Endothelial cell (in vitro differentiated cells): ENCODE measurements around the gene DPCD. TPM values are rescaled to one million over a fixed set of nuclear protein-coding genes. Genes with fewer than 3 reads are reported as not detected.

Experiments used
- DNase-seq: peaks from one replicate; pipeline ENCODE4 v3.0.0; 2021; ENCODE audit warnings: low spot score
- H3K27ac Mint-ChIP-seq: one replicate; pipeline ENCODE4 v1.8.0; 2021; ENCODE audit warnings: mixed read lengths, inconsistent platforms; ENCODE audit not compliant: unreplicated experiment
- H3K27me3 Mint-ChIP-seq: one replicate; pipeline ENCODE4 v1.8.0; 2021; ENCODE audit warnings: mild to moderate bottlenecking, moderate library complexity, mixed read lengths, inconsistent platforms; ENCODE audit not compliant: unreplicated experiment
- H3K36me3 Mint-ChIP-seq: one replicate; pipeline ENCODE4 v1.8.0; 2021; ENCODE audit warnings: mild to moderate bottlenecking, low read depth, mixed read lengths, inconsistent platforms; ENCODE audit not compliant: unreplicated experiment
- H3K4me1 Mint-ChIP-seq: one replicate; pipeline ENCODE4 v1.8.0; 2021; ENCODE audit warnings: mild to moderate bottlenecking, mixed read lengths, inconsistent platforms; ENCODE audit not compliant: unreplicated experiment
- H3K4me3 Mint-ChIP-seq: one replicate; pipeline ENCODE4 v1.8.0; 2021; ENCODE audit warnings: mild to moderate bottlenecking, mixed read lengths, inconsistent platforms; ENCODE audit not compliant: unreplicated experiment
- H3K9me3 Mint-ChIP-seq: one replicate; pipeline ENCODE4 v1.8.0; 2021; ENCODE audit warnings: mixed read lengths, inconsistent platforms; ENCODE audit not compliant: unreplicated experiment
- CTCF ChIP-seq: fragments of 200-600 bp; sonication (generic); IDR thresholded peaks from one replicate; pipeline ENCODE4 v1.5.0; 2021; ENCODE audit warnings: antibody characterized with exemption; ENCODE audit not compliant: unreplicated experiment
- total RNA-seq: library from RNA; stranded (reverse); fragmentation: NEBNext Ultra II Directional; extraction: Animal tissue kit (Norgen Biotek cat#: 25700); gene quantifications from one replicate; pipeline ENCODE4 v1.2.1, GENCODE V29; 2021; ENCODE audit not compliant: unreplicated experiment

DPCD gene
- total RNA-seq, 1 donor from 2014 or later = 16.7 TPM

DNA sequence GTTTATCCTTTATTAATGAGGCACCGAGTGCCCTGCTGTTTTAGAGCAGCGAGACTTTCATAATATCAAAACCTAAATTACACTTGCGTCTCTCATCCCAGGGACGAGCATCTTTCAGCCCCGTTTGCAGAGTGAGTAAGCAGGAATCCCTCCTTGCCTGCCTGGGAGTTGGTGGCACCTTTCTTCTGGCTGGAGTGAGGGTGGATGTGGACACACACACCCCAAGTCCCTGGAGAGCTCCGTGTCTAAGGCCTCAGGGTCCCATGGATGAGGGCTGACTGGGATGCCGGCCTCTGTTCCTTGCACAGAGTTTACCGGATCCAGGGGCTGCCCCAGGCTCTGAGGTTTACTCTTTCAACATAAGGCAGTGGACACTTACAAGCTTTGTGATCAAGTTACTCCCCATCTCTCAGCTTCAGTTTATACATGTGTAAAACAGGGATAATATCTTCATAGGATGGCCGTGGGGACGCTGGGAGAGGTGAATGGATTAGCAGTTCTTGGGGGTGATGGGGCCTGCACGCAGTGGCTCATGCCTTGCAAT is 24.6 kb upstream of the DPCD start:
- no peaks in the 10 kb centered on the region for H3K9me3 Mint-ChIP-seq
- no peak for TF ChIP-seq CTCF
- H3K27ac Mint-ChIP-seq = no peak overlapping the region
- H3K4me1 Mint-ChIP-seq = peaks cover 2% of the 10 kb centered on the region
- no peak overlapping the region for H3K4me3 Mint-ChIP-seq
- H3K36me3 Mint-ChIP-seq = peaks cover 3% of the 10 kb centered on the region
- DNase-seq = no peak
- peaks cover 26% of the 10 kb centered on the region for H3K27me3 Mint-ChIP-seq

DNA sequence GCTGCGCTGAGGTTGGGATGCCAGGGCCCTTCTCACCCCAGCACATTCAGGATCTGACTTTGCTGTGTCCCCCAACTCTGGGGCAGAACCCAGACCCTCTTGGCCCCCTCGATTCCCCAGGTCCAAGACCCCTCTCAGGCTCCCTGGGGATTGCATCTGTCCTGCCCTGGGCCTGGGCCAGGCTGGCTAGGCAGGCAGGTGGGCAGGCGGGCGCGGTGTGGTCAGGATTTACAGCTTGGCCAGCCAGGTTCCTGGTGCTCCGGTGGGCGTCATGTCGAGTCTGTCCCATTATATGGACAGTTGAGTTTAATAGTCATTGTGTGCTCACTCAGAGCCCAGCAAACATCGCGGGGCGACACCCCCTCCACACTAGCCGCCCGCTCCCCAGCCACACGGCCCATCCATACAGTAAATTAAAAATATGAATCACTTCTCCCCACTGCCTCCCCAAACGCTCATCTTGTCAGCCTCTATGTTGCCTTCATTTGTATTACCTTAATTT is 23.6 kb upstream of the DPCD start:
- Mint-ChIP-seq H3K9me3 (no peaks in the 10 kb centered on the region), H3K27me3 (peaks cover 26% of the 10 kb centered on the region), H3K4me3 (no peak overlapping the region), H3K27ac (no peak overlapping the region), H3K4me1 (peaks cover 2% of the 10 kb centered on the region), H3K36me3 (peaks cover 2% of the 10 kb centered on the region)
- TF ChIP-seq CTCF = no peak
- no peak for DNase-seq

GRCh38 chr10:101565370-101565900 is 22.7 kb upstream of the DPCD start:
- peaks cover 26% of the 10 kb centered on the region for H3K27me3 Mint-ChIP-seq
- TF ChIP-seq CTCF = no peak

GRCh38 chr10:101565936-101566332 is 22.2 kb upstream of the DPCD start:
- Mint-ChIP-seq H3K9me3 (no peaks in the 10 kb centered on the region), H3K4me1 (peaks cover 2% of the 10 kb centered on the region), H3K27me3 (peaks cover 27% of the 10 kb centered on the region), H3K36me3 (no peaks in the 10 kb centered on the region), H3K27ac (no peak overlapping the region), H3K4me3 (no peak overlapping the region)
- TF ChIP-seq CTCF = no peak
- no peak for DNase-seq

More at GRCh38 chr10:101565370-101565900, 22.7 kb upstream of the DPCD start:
- Mint-ChIP-seq H3K36me3 (no peaks in the 10 kb centered on the region), H3K4me1 (peaks cover 2% of the 10 kb centered on the region), H3K4me3 (peak overlapping the region; percentile 25), H3K9me3 (no peaks in the 10 kb centered on the region), H3K27ac (no peak overlapping the region)
- DNase-seq = no peak
